Peyer's patch (tissue), 4 donors: ENCODE results near the gene EFCAB5.

ENCODE experiments used
- CTCF ChIP-seq, 6 experiments: fragments of 450-650 bp in 4 of 6; fragments of 200-600 bp in 2 of 6; sonication (generic) in 1 of 6; IDR thresholded peaks; one replicate each; pipeline ENCODE4 v1.5.1; 2017 to 2019; ENCODE audit warnings: antibody characterized with exemption in 6 of 6, mild to moderate bottlenecking in 3 of 6, moderate library complexity in 1 of 6
- POLR2A ChIP-seq, 2 donors: fragments of 450-650 bp; IDR thresholded peaks; one replicate each; pipeline ENCODE4 v1.5.1; 2017; ENCODE audit warnings: antibody characterized with exemption in 2 of 2, mild to moderate bottlenecking in 2 of 2, moderate library complexity in 2 of 2

GRCh38 chr17:29914819-29915537 is 26.5 kb upstream of the EFCAB5 start:
- no peak for TF ChIP-seq CTCF (IDR thresholded peaks at IDR 0.05)
- TF ChIP-seq POLR2A (IDR thresholded peaks at IDR 0.05) = no peak
